ENCODE data around the gene SLC22A7.

- TF ChIP-seq POLR2A (IDR thresholded peaks at IDR 0.05) (no peak), POLR2AphosphoS5 (IDR thresholded peaks at IDR 0.05) (no peak), CTCF (IDR thresholded peaks at IDR 0.05) (no peak)
These were observed 17.8 kb upstream of the SLC22A7 start for GRCh38 chr6:43280234-43280633.
